Hepatocyte (in vitro differentiated cells): ENCODE data around the gene SUN3. TPM values are rescaled to one million over a fixed set of nuclear protein-coding genes. Genes with fewer than 3 reads are reported as not detected.
A peak's percentile ranks its signal among the peaks of the same experiment; 100 is the strongest.
"Not testable (repeated sequence)": the region's sequence is repeated elsewhere in the genome, so short reads cannot be mapped to it uniquely, and the experiment has no call there.

Experiments
- DNase-seq: peaks from one replicate; pipeline ENCODE4 v3.0.0-alpha.2; 2016; ENCODE audit warnings: low spot score
- H2AFZ ChIP-seq: fragments of 200-600 bp; sonication (generic); 2 replicates; pipeline ENCODE4 v1.6.0; 2016; ENCODE audit warnings: antibody characterized with exemption, mild to moderate bottlenecking
- H3K27ac ChIP-seq: fragments of 200-600 bp; sonication (generic); 2 replicates; pipeline ENCODE4 v1.5.1; 2016; ENCODE audit warnings: mild to moderate bottlenecking
- H3K27me3 ChIP-seq: fragments of 200-600 bp; sonication (generic); 2 replicates; pipeline ENCODE4 v1.6.1; 2016
- H3K36me3 ChIP-seq: fragments of 200-600 bp; sonication (generic); replicated peaks from 2 replicates; pipeline ENCODE4 v1.5.1; 2016; ENCODE audit warnings: low read depth; ENCODE audit not compliant: insufficient read depth
- H3K4me1 ChIP-seq: fragments of 200-600 bp; sonication (generic); 2 replicates; pipeline ENCODE4 v1.5.1; 2016; ENCODE audit warnings: mild to moderate bottlenecking, moderate library complexity; ENCODE audit not compliant: insufficient read depth
- H3K4me2 ChIP-seq: fragments of 200-600 bp; sonication (generic); 2 replicates; pipeline ENCODE4 v1.6.0; 2016
- H3K4me3 ChIP-seq: fragments of 200-600 bp; sonication (generic); 2 replicates; pipeline ENCODE4 v1.5.1; 2016; ENCODE audit warnings: mild to moderate bottlenecking
- H3K79me2 ChIP-seq: fragments of 200-600 bp; sonication (generic); 2 replicates; pipeline ENCODE4 v1.6.0; 2017; ENCODE audit warnings: mild to moderate bottlenecking
- H3K9me2 ChIP-seq: fragments of 200-600 bp; sonication (generic); replicated peaks from 2 replicates; pipeline ENCODE4 v1.6.0; 2017; ENCODE audit warnings: mild to moderate bottlenecking; ENCODE audit not compliant: insufficient read depth
- H3K9me3 ChIP-seq: fragments of 200-600 bp; sonication (generic); 2 replicates; pipeline ENCODE4 v1.5.1; 2016; ENCODE audit warnings: low read depth, mild to moderate bottlenecking
- H4K20me1 ChIP-seq: fragments of 200-600 bp; sonication (generic); 2 replicates; pipeline ENCODE4 v1.6.0; 2016; ENCODE audit warnings: mild to moderate bottlenecking; ENCODE audit not compliant: insufficient read depth, poor library complexity, severe bottlenecking
- CTCF ChIP-seq: fragments of 200-600 bp; sonication (generic); IDR thresholded peaks from 2 replicates; pipeline ENCODE4 v1.5.1; 2016; ENCODE audit warnings: antibody characterized with exemption, mild to moderate bottlenecking; ENCODE audit not compliant: poor library complexity
- EZH2 ChIP-seq: fragments of 200-600 bp; sonication (generic); IDR thresholded peaks from 2 replicates; pipeline ENCODE4 v1.6.1; 2016; ENCODE audit warnings: antibody characterized with exemption, mild to moderate bottlenecking, borderline replicate concordance
- EZH2phosphoT487 ChIP-seq: fragments of 200-600 bp; sonication (generic); IDR thresholded peaks from one replicate; pipeline ENCODE4 v1.6.1; 2018; ENCODE audit warnings: antibody characterized with exemption, mild to moderate bottlenecking, low read depth, moderate library complexity; ENCODE audit not compliant: unreplicated experiment, severe bottlenecking
- WGBS: methylation state at CpG from one replicate; pipeline ENCODE4 v1.1.6; 2016; ENCODE audit warnings: low lambda C conversion rate; ENCODE audit errors: missing lambda C conversion rate; 5-methylcytosine and 5-hydroxymethylcytosine counted together
- polyA plus RNA-seq: library from polyadenylated mRNA; unstranded; fragments of >200 nt; fragmentation: Nextera tagmentation; extraction: Ambion mirVana; gene quantifications from 2 replicates; pipeline ENCODE4 v1.2.1, GENCODE V29; 2016
- total RNA-seq: library from RNA; depleted of rRNA; stranded (reverse); fragments of >200 nt; gene quantifications from 2 replicates; pipeline ENCODE4 v1.2.3, GENCODE V29; 2014

The SUN3 gene
- total and polyA plus RNA-seq, 2 experiments from 2014 or later = not detected

- 52% methylated on average over 8 of the region's 8 CpGs for WGBS
- H3K9me2 ChIP-seq = no peaks in the 10 kb centered on the region
- DNase-seq = peak; percentile 84
Measured at GRCh38 chr7:47945261-47946015, 83.5 kb downstream of the SUN3 start.

GRCh38 chr7:47944536-47945260 lies 84.2 kb downstream of the SUN3 start:
- Histone ChIP-seq H2AFZ (no peak overlapping the region), H3K4me2 (no peak overlapping the region), H3K36me3 (no peaks in the 10 kb centered on the region), H3K9me3 (no peaks in the 10 kb centered on the region), H3K9me2 (no peaks in the 10 kb centered on the region), H3K4me3 (no peak overlapping the region), H3K27ac (no peak overlapping the region), H4K20me1 (no peaks in the 10 kb centered on the region), H3K4me1 (peaks cover 17% of the 10 kb centered on the region), H3K27me3 (no peaks in the 10 kb centered on the region), H3K79me2 (no peaks in the 10 kb centered on the region)
- TF ChIP-seq EZH2phosphoT487 (no peak), EZH2 (no peak), CTCF (no peak)
- DNase-seq = no peak
- WGBS = 78% methylated on average over 12 of the region's 12 CpGs

More at GRCh38 chr7:47945261-47946015, 83.5 kb downstream of the SUN3 start:
- Histone ChIP-seq H3K4me2 (no peak overlapping the region), H3K4me1 (peaks cover 10% of the 10 kb centered on the region), H2AFZ (no peak overlapping the region), H3K27me3 (no peaks in the 10 kb centered on the region), H3K79me2 (no peaks in the 10 kb centered on the region), H3K9me3 (no peaks in the 10 kb centered on the region), H3K36me3 (no peaks in the 10 kb centered on the region), H3K4me3 (no peak overlapping the region), H4K20me1 (no peaks in the 10 kb centered on the region), H3K27ac (no peak overlapping the region)
- peak; percentile 94 for TF ChIP-seq CTCF
- TF ChIP-seq EZH2 = no peak
- no peak for TF ChIP-seq EZH2phosphoT487

GRCh38 chr7:47943676-47944474 lies 85.0 kb downstream of the SUN3 start:
- H3K27ac ChIP-seq = no peak overlapping the region
- no peak for DNase-seq
- no peaks in the 10 kb centered on the region for H3K79me2 ChIP-seq
- no peak overlapping the region for H2AFZ ChIP-seq
- no peaks in the 10 kb centered on the region for H3K36me3 ChIP-seq
- no peaks in the 10 kb centered on the region for H3K9me3 ChIP-seq
- H3K4me3 ChIP-seq = no peak overlapping the region
- WGBS = 89% methylated on average over 8 of the region's 8 CpGs
- no peak overlapping the region for H3K4me2 ChIP-seq
- H3K4me1 ChIP-seq = peaks cover 17% of the 10 kb centered on the region
- no peak for TF ChIP-seq EZH2
- no peak for TF ChIP-seq EZH2phosphoT487
- TF ChIP-seq CTCF = no peak
- no peaks in the 10 kb centered on the region for H4K20me1 ChIP-seq
- H3K9me2 ChIP-seq = no peaks in the 10 kb centered on the region
- H3K27me3 ChIP-seq = no peaks in the 10 kb centered on the region

GRCh38 chr7:47942651-47943050 lies 86.3 kb downstream of the SUN3 start:
- H4K20me1 ChIP-seq, DNase-seq, H3K4me3 ChIP-seq, H3K27ac ChIP-seq, H3K79me2 ChIP-seq, H3K9me3 ChIP-seq, H3K27me3 ChIP-seq, H3K36me3 ChIP-seq, H3K4me2 ChIP-seq, H2AFZ ChIP-seq, H3K9me2 ChIP-seq: not testable (repeated sequence)
- 95% methylated on average over 10 of the region's 10 CpGs for WGBS
- peaks cover 17% of the 10 kb centered on the region for H3K4me1 ChIP-seq
